Fibroblast of peridontal ligament (primary cell): ENCODE results near the gene TGFBR3L.

Experiments
- DNase-seq: peaks from one replicate; pipeline ENCODE4 v3.0.0-alpha.2; 2010; ENCODE audit errors: extremely low read depth

TGFBR3L gene

GRCh38 chr19:7914598-7915045, at the start of gene TGFBR3L:
TGFBR3L (plus strand) TSS chr19:7914830.
- no peak for DNase-seq

- no peak for DNase-seq
Measured at GRCh38 chr19:7865262-7865911, 49.2 kb upstream of the TGFBR3L start.

GRCh38 chr19:7866399-7867091, 48.1 kb upstream of the TGFBR3L start:
- no peak for DNase-seq

GRCh38 chr19:7867092-7867844, 47.4 kb upstream of the TGFBR3L start:
- DNase-seq: no peak

- DNase-seq: no peak
Measured at GRCh38 chr19:7868326-7868670, 46.3 kb upstream of the TGFBR3L start.

- no peak for DNase-seq
Measured at GRCh38 chr19:7868671-7869452, 45.8 kb upstream of the TGFBR3L start.

GRCh38 chr19:7869453-7869909, 45.1 kb upstream of the TGFBR3L start:
- DNase-seq: no peak

- no peak for DNase-seq
Measured at GRCh38 chr19:7869910-7870511, 44.6 kb upstream of the TGFBR3L start.

GRCh38 chr19:7870571-7871436, 43.8 kb upstream of the TGFBR3L start:
- DNase-seq: no peak

- peak; percentile 93 for DNase-seq
Measured at GRCh38 chr19:7871437-7872305, 43.0 kb upstream of the TGFBR3L start.

- DNase-seq: no peak
Measured at GRCh38 chr19:7872306-7873204, 42.1 kb upstream of the TGFBR3L start.

- DNase-seq: no peak
Measured at GRCh38 chr19:7873304-7874075, 41.1 kb upstream of the TGFBR3L start.

GRCh38 chr19:7874076-7874896, 40.3 kb upstream of the TGFBR3L start, which contains the start of gene PRR36:
PRR36 (minus strand) TSS chr19:7874390; CDS start chr19:7873689, 701 bp downstream.
- no peak for DNase-seq

- DNase-seq: no peak
Measured at GRCh38 chr19:7874897-7875273, 39.7 kb upstream of the TGFBR3L start.

- no peak for DNase-seq
Measured at GRCh38 chr19:7877249-7877836, 37.3 kb upstream of the TGFBR3L start.

GRCh38 chr19:7879111-7879807, 35.4 kb upstream of the TGFBR3L start:
- no peak for DNase-seq
